A549 (cell line): Measurements from ENCODE around the gene C6orf52.

Experiments
- CEBPB ChIP-seq, 2 experiments: fragments of >200 bp in 1 of 2; sonication (Bioruptor Twin) in 1 of 2; formaldehyde crosslinking in 1 of 2; IDR thresholded peaks; 2 replicates each; pipeline ENCODE4 v1.6.1; 2012 to 2016
- CHD2 ChIP-seq: fragments of 150-350 bp; IDR thresholded peaks from 2 replicates; pipeline ENCODE4 v1.6.1; 2014; ENCODE audit warnings: low read length; ENCODE audit not compliant: partially characterized antibody
- CTCF ChIP-seq: fragments of >200 bp; sonication (Bioruptor Twin); formaldehyde crosslinking; IDR thresholded peaks from 3 replicates; pipeline ENCODE4 v1.5.1; 2016
- EP300 ChIP-seq, 2 experiments: fragments of >200 bp; sonication (Bioruptor Twin); formaldehyde crosslinking; IDR thresholded peaks; 2 replicates in 1 of 2; 3 replicates in 1 of 2; pipeline ENCODE4 v1.6.1; 2016 to 2017
- HMGXB4 ChIP-seq: fragments of 250-450 bp; sonication (Bioruptor Pico); IDR thresholded peaks from 2 replicates; pipeline ENCODE4 v1.5.0; 2021; ENCODE audit warnings: mild to moderate bottlenecking, moderate library complexity, borderline replicate concordance
- HOXA7 ChIP-seq: fragments of 250-450 bp; sonication (Bioruptor Pico); IDR thresholded peaks from 2 replicates; pipeline ENCODE4 v1.5.0; 2020; ENCODE audit warnings: mild to moderate bottlenecking, moderate library complexity
- KDM1A ChIP-seq: fragments of 200-600 bp; sonication (generic); IDR thresholded peaks from 2 replicates; pipeline ENCODE4 v1.6.1; 2016; ENCODE audit warnings: low read depth, mild to moderate bottlenecking
- MAFK ChIP-seq: fragments of 450-650 bp; IDR thresholded peaks from 2 replicates; pipeline ENCODE4 v1.6.1; 2014; ENCODE audit not compliant: partially characterized antibody
- MAX ChIP-seq: IDR thresholded peaks from 2 replicates; pipeline ENCODE4 v1.6.1; 2012
- PHF8 ChIP-seq: fragments of 200-600 bp; sonication (generic); IDR thresholded peaks from 2 replicates; pipeline ENCODE4 v1.6.1; 2016; ENCODE audit warnings: low read depth, mild to moderate bottlenecking, antibody characterized with exemption, moderate library complexity, borderline replicate concordance
- POLR2A ChIP-seq: IDR thresholded peaks from 2 replicates; pipeline ENCODE4 v1.6.1; 2012; ENCODE audit warnings: mild to moderate bottlenecking, low read length
- RAD21 ChIP-seq, 2 experiments: fragments of >200 bp in 1 of 2; sonication (Bioruptor Twin) in 1 of 2; formaldehyde crosslinking in 1 of 2; IDR thresholded peaks in 1 of 2; conservative IDR thresholded peaks in 1 of 2; 2 replicates in 1 of 2; 3 replicates in 1 of 2; pipeline ENCODE4 v1.6.1; 2012 to 2018; ENCODE audit warnings: inconsistent platforms in 1 of 2
- USF2 ChIP-seq: fragments of 450-650 bp; IDR thresholded peaks from 2 replicates; pipeline ENCODE4 v1.6.1; 2014; ENCODE audit warnings: antibody characterized with exemption

- no peak for TF ChIP-seq HMGXB4
- TF ChIP-seq CTCF = no peak
- no peak for TF ChIP-seq MAX
- TF ChIP-seq RAD21 (conservative IDR thresholded peaks at IDR 0.05 in 1 of 2, IDR thresholded peaks at IDR 0.05 in 1 of 2) = no peak
- no peak for TF ChIP-seq CHD2
- TF ChIP-seq POLR2A = no peak
- no peak for TF ChIP-seq MAFK
- no peak for TF ChIP-seq HOXA7 (CRISPR knock-in tag)
- TF ChIP-seq KDM1A = no peak
- TF ChIP-seq USF2 = no peak
- TF ChIP-seq EP300 (IDR thresholded peaks at IDR 0.05) = no peak
- peak; percentile 44 for TF ChIP-seq PHF8
- no peak for TF ChIP-seq CEBPB (IDR thresholded peaks at IDR 0.05)
These were observed 756 bp upstream of the C6orf52 start for GRCh38 chr6:10695086-10695657.
